ENCODE results near the gene ADAMTSL1. TPM values are rescaled to one million over a fixed set of nuclear protein-coding genes. Genes with fewer than 3 reads are reported as not detected.

The ADAMTSL1 gene
- total RNA-seq, 2 experiments from 2014 or later = not detected

DNA sequence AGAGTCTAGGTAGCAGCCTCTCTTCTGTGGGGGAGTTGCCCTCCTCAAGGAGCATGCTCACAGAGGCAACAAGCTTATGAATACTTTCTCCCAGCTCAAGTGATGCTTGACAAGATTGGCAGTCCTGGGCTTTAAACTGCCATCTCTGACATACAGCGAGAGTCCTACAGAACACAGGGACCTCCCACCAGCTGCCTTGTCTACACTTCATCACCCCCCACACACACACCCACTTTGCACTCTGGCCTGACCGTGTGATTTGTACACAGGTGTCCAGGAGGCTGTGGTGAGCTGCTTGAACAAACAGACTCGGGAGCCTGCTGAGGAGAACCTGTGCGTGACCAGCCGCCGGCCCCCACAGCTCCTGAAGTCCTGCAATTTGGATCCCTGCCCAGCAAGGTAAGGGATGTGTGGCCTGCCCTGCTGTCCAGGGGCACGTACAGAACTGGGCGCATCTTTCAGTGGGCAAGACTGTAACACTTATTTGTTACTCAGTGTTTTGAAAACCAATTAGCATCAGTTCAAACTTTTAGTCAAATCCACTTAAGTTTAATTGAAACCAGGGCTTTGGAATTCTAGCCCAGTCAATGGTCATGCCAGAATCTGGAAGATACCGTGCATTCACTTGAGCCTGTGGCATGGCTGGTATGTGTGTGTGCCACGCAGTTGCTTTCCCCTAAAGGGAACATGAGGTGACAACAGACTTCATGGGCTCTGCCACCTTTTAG, 247.5 kb downstream of the ADAMTSL1 start:
- Histone ChIP-seq H2AFZ (ENCODE audit: low read length) (no peak overlapping the region), H3K4me3 (ENCODE audit: low read depth, low read length, poor library complexity, severe bottlenecking) (no peak overlapping the region), H3K9me3 (ENCODE audit: low read length) (no peaks in the 10 kb centered on the region), H3K9me2 (ENCODE audit: insufficient read depth, low read length) (no peaks in the 10 kb centered on the region), H3K4me2 (ENCODE audit: low read length) (no peak overlapping the region), H3K79me2 (ENCODE audit: insufficient read depth, low read depth, low read length) (no peaks in the 10 kb centered on the region), H3K27ac (ENCODE audit: low read depth, low read length, poor library complexity, severe bottlenecking) (no peak overlapping the region), H3K36me3 (ENCODE audit: insufficient read depth, low read length) (no peaks in the 10 kb centered on the region), H4K20me1 (ENCODE audit: insufficient read depth, low read length) (no peaks in the 10 kb centered on the region), H3K4me1 (ENCODE audit: insufficient read depth, low read length, poor library complexity, severe bottlenecking) (no peaks in the 10 kb centered on the region)
- BruUV-seq (replicated peaks) = no TSS peak
- intact Hi-C loops (cut with micrococcal nuclease; ENCODE audit: unreplicated experiment) = no loop called here
- ChIA-PET CTCF (ENCODE audit: unreplicated experiment) (no interaction called here), POLR2A (interaction anchor here (0.6 kb wide), 1 partner anchor 573 kb away, joined by 3 read pairs; no protein-coding TSS in a partner anchor)
- no peak for TF ChIP-seq EZH2phosphoT487 (IDR thresholded peaks at IDR 0.05; ENCODE audit: borderline replicate concordance, low read depth, low read length)
- TF ChIP-seq, protein P1, sequence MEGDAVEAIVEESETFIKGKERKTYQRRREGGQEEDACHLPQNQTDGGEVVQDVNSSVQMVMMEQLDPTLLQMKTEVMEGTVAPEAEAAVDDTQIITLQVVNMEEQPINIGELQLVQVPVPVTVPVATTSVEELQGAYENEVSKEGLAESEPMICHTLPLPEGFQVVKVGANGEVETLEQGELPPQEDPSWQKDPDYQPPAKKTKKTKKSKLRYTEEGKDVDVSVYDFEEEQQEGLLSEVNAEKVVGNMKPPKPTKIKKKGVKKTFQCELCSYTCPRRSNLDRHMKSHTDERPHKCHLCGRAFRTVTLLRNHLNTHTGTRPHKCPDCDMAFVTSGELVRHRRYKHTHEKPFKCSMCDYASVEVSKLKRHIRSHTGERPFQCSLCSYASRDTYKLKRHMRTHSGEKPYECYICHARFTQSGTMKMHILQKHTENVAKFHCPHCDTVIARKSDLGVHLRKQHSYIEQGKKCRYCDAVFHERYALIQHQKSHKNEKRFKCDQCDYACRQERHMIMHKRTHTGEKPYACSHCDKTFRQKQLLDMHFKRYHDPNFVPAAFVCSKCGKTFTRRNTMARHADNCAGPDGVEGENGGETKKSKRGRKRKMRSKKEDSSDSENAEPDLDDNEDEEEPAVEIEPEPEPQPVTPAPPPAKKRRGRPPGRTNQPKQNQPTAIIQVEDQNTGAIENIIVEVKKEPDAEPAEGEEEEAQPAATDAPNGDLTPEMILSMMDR (conservative IDR thresholded peaks at IDR 0.05; ENCODE audit: low read length) = no peak
- no peak for DNase-seq (ENCODE audit: low spot score)

DNA sequence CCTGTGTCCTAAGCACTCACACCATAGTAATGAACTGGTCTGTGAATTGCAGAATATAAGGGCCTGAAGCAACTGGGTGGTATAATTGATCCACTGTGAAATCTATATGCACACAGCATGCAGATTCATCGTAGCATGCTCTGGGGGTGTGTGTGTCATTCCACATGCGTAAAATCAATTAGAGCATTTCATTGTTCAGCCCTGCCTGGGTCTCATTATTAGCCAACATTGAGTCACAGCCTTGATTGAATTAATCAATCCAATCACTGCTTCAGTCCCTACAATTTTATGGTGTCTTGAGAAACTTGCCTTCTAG, 248.0 kb downstream of the ADAMTSL1 start:
- no peak overlapping the region for H3K4me3 ChIP-seq (ENCODE audit: low read depth, low read length, poor library complexity, severe bottlenecking)

DNA sequence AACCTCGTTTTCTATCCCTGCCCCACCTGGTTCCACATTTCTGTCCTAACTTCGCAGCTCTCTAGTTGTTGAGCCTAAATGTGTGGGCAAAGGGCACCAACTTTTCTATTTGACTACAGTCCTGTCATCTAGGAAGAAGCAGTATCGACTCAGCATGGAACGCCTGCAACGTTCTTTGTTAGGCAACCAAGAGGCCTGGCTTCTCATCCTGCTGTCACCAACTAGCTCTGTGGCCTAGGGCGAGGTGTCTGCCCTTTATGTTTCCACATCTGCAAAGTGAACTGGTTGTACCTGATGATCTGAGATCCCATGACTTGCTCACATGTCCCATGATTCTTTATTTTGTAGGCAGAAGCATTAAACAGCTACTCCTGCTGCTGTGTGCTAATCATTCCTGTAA, 248.9 kb downstream of the ADAMTSL1 start:
- Histone ChIP-seq H4K20me1 (ENCODE audit: insufficient read depth, low read length) (no peaks in the 10 kb centered on the region), H3K9me2 (ENCODE audit: insufficient read depth, low read length) (no peaks in the 10 kb centered on the region), H3K79me2 (ENCODE audit: insufficient read depth, low read depth, low read length) (no peaks in the 10 kb centered on the region), H3K36me3 (ENCODE audit: insufficient read depth, low read length) (no peaks in the 10 kb centered on the region), H3K4me1 (ENCODE audit: insufficient read depth, low read length, poor library complexity, severe bottlenecking) (no peaks in the 10 kb centered on the region), H3K27ac (ENCODE audit: low read depth, low read length, poor library complexity, severe bottlenecking) (no peak overlapping the region), H3K9me3 (ENCODE audit: low read length) (no peaks in the 10 kb centered on the region), H3K4me3 (ENCODE audit: low read depth, low read length, poor library complexity, severe bottlenecking) (no peak overlapping the region), H2AFZ (ENCODE audit: low read length) (no peak overlapping the region), H3K4me2 (ENCODE audit: low read length) (no peak overlapping the region)
- ChIA-PET POLR2A (interaction anchor here (0.6 kb wide), 1 partner anchor 170 kb away, joined by 4 read pairs; no protein-coding TSS in a partner anchor), CTCF (ENCODE audit: unreplicated experiment) (no interaction called here)
- BruUV-seq (replicated peaks) = no TSS peak
- DNase-seq (ENCODE audit: low spot score) = no peak
- no peak for TF ChIP-seq EZH2phosphoT487 (IDR thresholded peaks at IDR 0.05; ENCODE audit: borderline replicate concordance, low read depth, low read length)
- TF ChIP-seq, protein P1 (conservative IDR thresholded peaks at IDR 0.05; ENCODE audit: low read length) = no peak
- intact Hi-C loops (cut with micrococcal nuclease; ENCODE audit: unreplicated experiment) = no loop called here

More for the DNA sequence above, 248.0 kb downstream of the ADAMTSL1 start:
- no TSS peak for BruUV-seq (replicated peaks)
- Histone ChIP-seq H2AFZ (ENCODE audit: low read length) (no peak overlapping the region), H3K27ac (ENCODE audit: low read depth, low read length, poor library complexity, severe bottlenecking) (no peak overlapping the region), H3K9me3 (ENCODE audit: low read length) (no peaks in the 10 kb centered on the region), H3K36me3 (ENCODE audit: insufficient read depth, low read length) (no peaks in the 10 kb centered on the region), H3K4me2 (ENCODE audit: low read length) (no peak overlapping the region), H3K4me1 (ENCODE audit: insufficient read depth, low read length, poor library complexity, severe bottlenecking) (no peaks in the 10 kb centered on the region), H4K20me1 (ENCODE audit: insufficient read depth, low read length) (no peaks in the 10 kb centered on the region), H3K79me2 (ENCODE audit: insufficient read depth, low read depth, low read length) (no peaks in the 10 kb centered on the region), H3K9me2 (ENCODE audit: insufficient read depth, low read length) (no peaks in the 10 kb centered on the region)
- intact Hi-C loops (cut with micrococcal nuclease; ENCODE audit: unreplicated experiment) = no loop called here
- POLR2A ChIA-PET = no interaction called here
- DNase-seq (ENCODE audit: low spot score) = no peak
- CTCF ChIA-PET (ENCODE audit: unreplicated experiment) = no interaction called here
- TF ChIP-seq, protein P1 (conservative IDR thresholded peaks at IDR 0.05; ENCODE audit: low read length) = no peak
- TF ChIP-seq EZH2phosphoT487 (IDR thresholded peaks at IDR 0.05; ENCODE audit: borderline replicate concordance, low read depth, low read length) = no peak
